Erythroblast (primary cell): Measurements from ENCODE around the gene PPIL6.

Experiments used
- GATA1 ChIP-seq: IDR thresholded peaks from 2 replicates; pipeline ENCODE4 v1.6.1; 2011; ENCODE audit warnings: low read depth, mild to moderate bottlenecking, control low read depth, low read length, moderate library complexity
- POLR2A ChIP-seq: IDR thresholded peaks from 2 replicates; pipeline ENCODE4 v1.6.1; 2011; ENCODE audit warnings: mild to moderate bottlenecking, low read length

- TF ChIP-seq POLR2A (no peak), GATA1 (no peak)
These were observed 13.4 kb upstream of the PPIL6 start for GRCh38 chr6:109453594-109454495.
